T-helper 22 cell (primary cell): ENCODE data around the gene MEAK7.

Source experiments
- DNase-seq: peaks from one replicate; pipeline ENCODE4 v3.0.0-alpha.2; 2020; ENCODE audit warnings: low read depth

Gene MEAK7

GRCh38 chr16:84504420-84505248 lies at the start of gene MEAK7:
Gene MEAK7, minus strand, starts transcription at chr16:84504659. Its CDS starts 6,573 bp downstream, at chr16:84498086.
- peak; percentile 95 for DNase-seq

GRCh38 chr16:84553873-84554399 lies 49.5 kb upstream of the MEAK7 start:
- peak; percentile 48 for DNase-seq

DNA sequence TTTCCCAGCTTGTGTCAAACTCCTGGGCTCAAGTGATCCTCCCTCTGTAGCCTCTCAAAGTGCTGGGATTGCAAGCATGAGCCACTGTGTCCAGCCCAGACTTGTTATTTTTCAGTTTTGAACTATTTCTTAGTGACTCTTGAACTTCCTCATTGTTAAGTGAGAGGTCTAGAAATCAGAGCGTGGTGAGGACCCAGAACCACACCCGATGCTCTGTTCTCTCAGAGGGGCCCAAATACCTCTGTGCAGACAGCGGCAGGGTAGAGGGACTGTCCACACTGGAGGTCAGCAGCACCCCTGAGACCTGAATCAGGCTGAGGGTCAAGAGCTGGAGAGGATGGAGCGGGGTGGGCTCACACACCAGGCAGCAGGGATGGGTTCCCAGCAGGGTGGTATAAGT lies 47.7 kb upstream of the MEAK7 start:
- DNase-seq = no peak

GRCh38 chr16:84550096-84550495 lies 45.6 kb upstream of the MEAK7 start:
- DNase-seq = no peak

DNA sequence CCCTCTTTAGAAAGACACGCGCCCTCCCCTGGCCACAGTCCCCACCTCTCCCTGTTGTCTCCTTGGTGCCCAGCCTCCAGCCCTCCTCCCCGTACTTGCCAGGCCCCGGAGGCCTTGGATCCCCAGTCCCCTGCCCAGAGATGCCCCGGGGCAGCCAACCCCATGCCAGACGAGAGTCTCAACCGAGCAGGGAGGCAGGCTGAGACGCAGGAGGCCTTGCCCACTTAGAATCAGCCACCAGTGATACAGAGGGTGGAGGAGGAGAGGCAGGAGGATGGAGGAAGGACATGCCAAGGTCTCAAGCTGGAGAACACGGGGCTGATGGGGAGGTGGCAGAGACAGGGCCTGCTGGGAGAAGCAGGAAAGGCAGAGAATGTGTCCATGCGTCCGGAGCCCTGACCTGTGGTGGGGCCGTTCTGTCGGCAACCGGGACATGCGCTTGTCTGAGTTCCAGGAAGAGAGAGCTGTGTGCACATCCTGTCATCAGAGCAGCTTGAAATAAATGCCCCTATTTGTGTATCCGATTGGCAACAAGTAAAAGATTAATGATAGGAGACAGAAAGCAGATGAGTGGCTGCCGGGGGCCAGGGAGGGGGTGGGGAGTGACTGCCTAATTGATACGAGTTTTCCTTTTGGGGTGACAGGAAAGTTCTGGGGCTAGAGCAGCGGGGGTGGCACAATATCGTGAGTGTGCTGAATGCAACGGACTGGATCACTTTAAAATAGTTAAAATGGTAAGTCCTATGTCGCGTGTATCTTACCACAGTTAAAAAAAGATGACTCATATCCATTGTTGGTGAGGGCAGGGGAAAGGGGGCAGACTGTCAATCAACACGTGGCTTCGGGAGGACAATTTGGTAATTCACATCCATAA lies 44.7 kb upstream of the MEAK7 start:
- peak; percentile 45 for DNase-seq

DNA sequence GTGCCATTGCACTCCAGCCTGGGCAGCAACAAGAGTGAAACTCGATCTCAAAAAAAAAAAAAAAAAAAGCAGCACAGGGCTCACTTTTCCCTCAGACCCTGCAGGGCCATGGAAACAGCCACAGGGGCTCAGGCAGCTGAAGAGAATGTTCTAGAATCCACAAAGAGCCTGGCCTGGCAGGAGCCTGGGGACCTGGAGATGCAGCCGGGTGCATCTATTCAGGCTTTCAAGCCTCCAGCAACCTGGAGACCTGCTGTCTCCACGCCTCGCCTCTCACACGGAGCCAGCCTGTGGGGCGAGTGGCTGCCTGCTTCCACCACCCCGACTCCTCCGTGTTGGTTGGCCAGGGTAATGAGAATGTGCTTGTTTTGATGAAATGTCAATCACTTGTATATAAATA lies 44.0 kb upstream of the MEAK7 start:
- no peak for DNase-seq

- no peak for DNase-seq
These were observed 43.1 kb upstream of the MEAK7 start for GRCh38 chr16:84547546-84548061.

GRCh38 chr16:84546669-84547545 lies 42.4 kb upstream of the MEAK7 start:
- no peak for DNase-seq

DNA sequence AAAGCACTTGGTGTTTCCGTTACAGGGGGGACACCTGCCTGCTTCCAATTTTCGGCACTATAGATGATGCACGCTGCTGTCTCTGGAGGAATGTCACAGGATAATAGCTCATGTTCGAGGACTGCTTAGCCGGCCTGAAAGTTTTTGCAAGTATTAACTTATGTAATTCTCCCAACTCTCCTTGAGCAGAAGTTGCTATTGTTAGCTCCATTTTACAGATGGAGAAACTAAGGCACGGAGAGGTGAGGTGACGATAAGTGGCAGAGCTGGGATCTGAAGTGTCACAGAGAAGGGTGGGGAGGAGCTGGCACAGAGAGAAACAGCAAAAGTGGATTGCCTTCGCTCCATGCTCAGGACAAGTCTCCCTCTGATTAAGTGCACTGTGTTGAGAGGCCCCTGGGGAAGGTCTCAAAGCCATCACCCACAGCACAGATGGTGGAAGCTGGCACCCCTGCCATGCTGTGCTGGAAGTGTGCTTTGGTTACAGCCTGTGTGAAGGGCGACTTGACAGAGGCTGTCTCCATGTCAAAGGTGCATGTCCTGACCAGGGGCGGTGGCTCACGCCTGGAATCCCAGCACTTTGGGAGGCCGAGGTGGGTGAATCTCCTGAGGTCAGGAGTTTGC lies 40.8 kb upstream of the MEAK7 start:
- no peak for DNase-seq

DNA sequence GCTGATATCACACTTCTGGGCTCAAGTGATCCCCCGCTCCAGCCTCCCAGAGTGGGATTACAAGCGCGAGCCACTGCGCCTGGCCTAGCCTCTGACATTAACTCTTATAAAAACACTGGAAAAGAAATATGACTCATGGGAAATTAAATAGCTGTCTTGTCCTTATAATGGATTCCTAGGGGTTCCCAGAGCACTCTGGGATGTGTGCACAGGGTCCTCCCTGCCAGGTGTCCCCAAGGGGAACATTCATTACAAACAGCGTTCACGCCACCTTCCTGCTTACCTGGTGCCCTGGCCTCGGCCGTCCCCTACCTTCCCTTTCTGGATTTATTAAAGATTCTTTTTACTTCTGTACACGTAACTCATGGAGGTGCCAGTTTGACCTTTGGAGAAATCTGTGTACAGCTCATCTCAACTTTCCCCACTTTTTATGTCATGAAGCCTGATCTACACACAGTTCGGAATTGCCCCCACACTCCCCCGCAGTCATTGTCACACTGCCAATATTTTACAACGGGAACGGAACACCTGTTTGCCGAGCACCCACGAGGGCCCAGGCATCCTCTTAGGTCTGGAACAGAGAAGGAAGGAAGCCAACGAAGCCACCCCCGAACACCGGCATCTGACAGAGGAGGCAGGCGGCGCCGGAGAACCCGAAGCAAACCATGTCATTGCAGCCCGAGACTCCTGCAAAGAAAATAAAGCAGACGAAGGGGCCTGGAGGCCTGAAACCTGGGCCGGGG lies 39.7 kb upstream of the MEAK7 start:
- no peak for DNase-seq

DNA sequence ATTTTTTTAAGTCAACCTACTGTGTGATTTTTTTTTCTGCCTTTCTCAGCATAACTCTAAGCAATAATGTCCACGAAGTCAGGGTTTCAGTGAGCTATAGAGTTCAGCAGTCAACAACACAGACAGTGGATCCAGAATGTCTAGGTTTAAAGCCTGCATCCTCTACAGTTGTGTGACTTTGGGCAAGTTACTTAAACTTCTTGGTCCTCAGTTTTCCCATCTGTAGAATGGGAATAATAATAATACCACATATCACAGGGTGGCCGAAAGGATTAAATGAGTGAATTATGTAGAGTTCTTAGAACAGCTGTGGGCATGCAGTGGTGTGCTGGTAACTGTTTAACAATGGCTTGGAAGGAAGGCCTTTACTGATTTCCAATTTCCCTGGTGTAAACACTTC lies 38.8 kb upstream of the MEAK7 start:
- DNase-seq = no peak

GRCh38 chr16:84541999-84542817 lies 37.7 kb upstream of the MEAK7 start:
- no peak for DNase-seq

GRCh38 chr16:84540194-84540593 lies 35.7 kb upstream of the MEAK7 start:
- no peak for DNase-seq

DNA sequence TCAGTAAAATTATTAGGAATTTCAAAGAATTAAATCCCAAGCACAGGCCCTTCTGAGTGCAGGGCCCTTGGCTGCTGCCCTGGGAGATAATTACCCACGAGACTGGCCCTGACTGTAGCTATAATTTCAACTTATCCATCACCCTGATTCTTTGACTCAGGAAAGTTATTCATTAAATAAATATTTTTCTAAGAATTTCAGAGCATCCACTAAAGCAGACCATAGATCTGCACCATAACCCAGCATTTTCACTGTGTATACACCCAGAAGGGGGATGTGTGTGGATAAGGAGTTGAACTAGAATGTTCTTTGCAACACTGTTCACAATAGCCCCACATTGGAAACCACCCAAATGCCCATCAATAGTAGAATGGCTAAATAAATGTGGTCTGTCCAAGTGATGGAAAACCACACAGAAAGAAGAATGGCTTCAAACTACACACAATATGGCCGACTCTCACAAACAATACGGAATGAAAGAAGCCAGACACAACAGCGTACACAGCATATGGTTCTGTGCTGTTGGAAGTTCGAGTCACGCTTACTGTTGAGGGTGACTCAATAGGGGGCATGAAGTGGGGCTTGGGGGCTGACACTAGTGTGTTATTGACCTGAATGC lies 33.9 kb upstream of the MEAK7 start:
- DNase-seq = no peak

GRCh38 chr16:84537491-84538151 lies 33.2 kb upstream of the MEAK7 start:
- DNase-seq = no peak

GRCh38 chr16:84535851-84536250 lies 31.4 kb upstream of the MEAK7 start:
- no peak for DNase-seq

GRCh38 chr16:84535408-84535807 lies 30.9 kb upstream of the MEAK7 start:
- DNase-seq = no peak

- DNase-seq = no peak
These were observed 30.4 kb upstream of the MEAK7 start for GRCh38 chr16:84534815-84535214.
